Hippocampal formation (tissue), 2 donors: ENCODE results near the gene SLC25A42.
A peak's percentile ranks its signal among the peaks of the same experiment; 100 is the strongest.
"Not testable (repeated sequence)": the region's sequence is repeated elsewhere in the genome, so short reads cannot be mapped to it uniquely, and the experiment has no call there.

Source experiments
- DNase-seq, 2 donors: peaks; one replicate each; lab custom pipeline; 2025; lab: John Stamatoyannopoulos, UW

Gene SLC25A42

GRCh38 chr19:19134687-19135158 lies 70.9 kb downstream of the SLC25A42 start:
- no peak for DNase-seq

- DNase-seq: not testable (repeated sequence)
These were observed 71.9 kb downstream of the SLC25A42 start for GRCh38 chr19:19135713-19136112.

GRCh38 chr19:19137556-19138108 lies 73.8 kb downstream of the SLC25A42 start:
- no peak for DNase-seq

- peak; percentile 93 for DNase-seq
These were observed 74.6 kb downstream of the SLC25A42 start, which contains the start of gene TMEM161A for GRCh38 chr19:19138109-19138981. TSS of gene TMEM161A (minus strand) at chr19:19138478. CDS start at chr19:19138428, 50 bp downstream.

GRCh38 chr19:19139876-19140229 lies 76.1 kb downstream of the SLC25A42 start:
- no peak for DNase-seq

- no peak for DNase-seq
These were observed 76.7 kb downstream of the SLC25A42 start for GRCh38 chr19:19140476-19140875.

GRCh38 chr19:19142347-19142746 lies 78.6 kb downstream of the SLC25A42 start:
- no peak for DNase-seq

- no peak for DNase-seq
These were observed 81.5 kb downstream of the SLC25A42 start for GRCh38 chr19:19145281-19145680.

- DNase-seq: peak; percentile 4 to 44
These were observed 82.2 kb downstream of the SLC25A42 start for GRCh38 chr19:19145684-19146608.

GRCh38 chr19:19146865-19147264 lies 83.1 kb downstream of the SLC25A42 start:
- no peak for DNase-seq

GRCh38 chr19:19147344-19147743 lies 83.5 kb downstream of the SLC25A42 start:
- no peak for DNase-seq

GRCh38 chr19:19148504-19148903 lies 84.7 kb downstream of the SLC25A42 start:
- DNase-seq: not testable (repeated sequence)

GRCh38 chr19:19149435-19149834 lies 85.6 kb downstream of the SLC25A42 start:
- DNase-seq: no peak

- DNase-seq: no peak
These were observed 87.6 kb downstream of the SLC25A42 start for GRCh38 chr19:19151418-19151817.

GRCh38 chr19:19152668-19153384 lies 89.0 kb downstream of the SLC25A42 start:
- DNase-seq: no peak

GRCh38 chr19:19154768-19155494 lies 91.1 kb downstream of the SLC25A42 start:
- no peak for DNase-seq

- DNase-seq: no peak
These were observed 91.9 kb downstream of the SLC25A42 start for GRCh38 chr19:19155495-19156219.

GRCh38 chr19:19157808-19158207 lies 94.0 kb downstream of the SLC25A42 start:
- DNase-seq: no peak

- no peak for DNase-seq
These were observed 95.7 kb downstream of the SLC25A42 start for GRCh38 chr19:19159534-19159933.

- no peak for DNase-seq
These were observed 96.8 kb downstream of the SLC25A42 start for GRCh38 chr19:19160461-19161035.
